Measurements from ENCODE around the gene NLN.

DNA sequence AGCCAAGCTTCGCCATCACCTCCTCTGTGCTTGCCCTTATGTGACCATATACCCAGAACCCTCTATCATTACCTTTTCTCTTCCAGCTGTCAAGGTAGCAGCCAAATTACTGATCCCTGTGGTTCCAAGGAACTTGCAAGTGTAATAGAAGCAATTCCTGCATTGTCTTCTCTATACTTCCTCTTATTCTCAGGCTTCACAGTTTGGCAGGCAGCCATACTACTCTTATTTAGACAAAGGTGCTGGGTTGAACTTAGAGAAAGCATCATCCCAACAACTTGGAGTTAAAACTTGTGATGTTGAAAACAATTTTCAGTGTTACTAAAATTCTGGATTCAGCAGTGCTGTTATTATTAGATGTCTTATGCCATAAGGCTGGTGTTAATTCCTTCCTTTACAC, 93.2 kb downstream of the NLN start:
- TF ChIP-seq, protein P1, sequence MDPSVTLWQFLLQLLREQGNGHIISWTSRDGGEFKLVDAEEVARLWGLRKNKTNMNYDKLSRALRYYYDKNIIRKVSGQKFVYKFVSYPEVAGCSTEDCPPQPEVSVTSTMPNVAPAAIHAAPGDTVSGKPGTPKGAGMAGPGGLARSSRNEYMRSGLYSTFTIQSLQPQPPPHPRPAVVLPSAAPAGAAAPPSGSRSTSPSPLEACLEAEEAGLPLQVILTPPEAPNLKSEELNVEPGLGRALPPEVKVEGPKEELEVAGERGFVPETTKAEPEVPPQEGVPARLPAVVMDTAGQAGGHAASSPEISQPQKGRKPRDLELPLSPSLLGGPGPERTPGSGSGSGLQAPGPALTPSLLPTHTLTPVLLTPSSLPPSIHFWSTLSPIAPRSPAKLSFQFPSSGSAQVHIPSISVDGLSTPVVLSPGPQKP (CRISPR knock-in tag; IDR thresholded peaks at IDR 0.05) = no peak
- no peak for TF ChIP-seq SP1 (CRISPR knock-in tag; IDR thresholded peaks at IDR 0.05)
- TF ChIP-seq, protein P2, sequence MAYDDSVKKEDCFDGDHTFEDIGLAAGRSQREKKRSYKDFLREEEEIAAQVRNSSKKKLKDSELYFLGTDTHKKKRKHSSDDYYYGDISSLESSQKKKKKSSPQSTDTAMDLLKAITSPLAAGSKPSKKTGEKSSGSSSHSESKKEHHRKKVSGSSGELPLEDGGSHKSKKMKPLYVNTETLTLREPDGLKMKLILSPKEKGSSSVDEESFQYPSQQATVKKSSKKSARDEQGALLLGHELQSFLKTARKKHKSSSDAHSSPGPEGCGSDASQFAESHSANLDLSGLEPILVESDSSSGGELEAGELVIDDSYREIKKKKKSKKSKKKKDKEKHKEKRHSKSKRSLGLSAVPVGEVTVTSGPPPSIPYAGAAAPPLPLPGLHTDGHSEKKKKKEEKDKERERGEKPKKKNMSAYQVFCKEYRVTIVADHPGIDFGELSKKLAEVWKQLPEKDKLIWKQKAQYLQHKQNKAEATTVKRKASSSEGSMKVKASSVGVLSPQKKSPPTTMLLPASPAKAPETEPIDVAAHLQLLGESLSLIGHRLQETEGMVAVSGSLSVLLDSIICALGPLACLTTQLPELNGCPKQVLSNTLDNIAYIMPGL (CRISPR knock-in tag; IDR thresholded peaks at IDR 0.05) = no peak
